Heart left ventricle (tissue), 16 donors: ENCODE results near the gene CAMTA2. TPM values are rescaled to one million over a fixed set of nuclear protein-coding genes. Genes with fewer than 3 reads are reported as not detected.

ENCODE experiments used
- ATAC-seq, 4 donors: fragments of 200-7000 bp; cut with Tn5 transposase; one replicate each; pipeline ENCODE4 v1.9.1; 2020 to 2022; ENCODE audit warnings: moderate library complexity in 4 of 4, mild to moderate bottlenecking in 3 of 4, moderate number of reproducible peaks in 1 of 4
- DNase-seq, 5 donors: peaks; one replicate each; pipeline ENCODE4 v3.0.0-alpha.2; 2020
- H3K27ac ChIP-seq, 12 donors: fragments of 200-600 bp; sonication (generic) in 4 of 12; one replicate each; pipeline versions ENCODE4 v1.5.0 to v1.8.0; 2016 to 2022; ENCODE audit warnings: mild to moderate bottlenecking in 2 of 12
- H3K27me3 ChIP-seq, 9 donors: fragments of 200-600 bp; sonication (generic) in 2 of 9; one replicate each; pipeline versions ENCODE4 v1.5.1 to v1.8.0; 2016 to 2022; ENCODE audit warnings: mild to moderate bottlenecking in 3 of 9
- H3K36me3 ChIP-seq, 9 donors: fragments of 200-600 bp; sonication (generic) in 2 of 9; one replicate each; pipeline versions ENCODE4 v1.5.0 to v1.8.0; 2018 to 2022; ENCODE audit warnings: mild to moderate bottlenecking in 2 of 9
- H3K4me1 ChIP-seq, 12 donors: fragments of 200-600 bp; sonication (generic) in 4 of 12; one replicate each; pipeline versions ENCODE4 v1.5.0 to v1.8.0; 2016 to 2022; ENCODE audit warnings: mild to moderate bottlenecking in 3 of 12
- H3K4me3 ChIP-seq, 12 donors: fragments of 200-600 bp; sonication (generic) in 4 of 12; one replicate each; pipeline versions ENCODE4 v1.5.0 to v1.8.0; 2017 to 2022; ENCODE audit warnings: mild to moderate bottlenecking in 9 of 12, moderate library complexity in 4 of 12
- H3K9me3 ChIP-seq, 12 donors: fragments of 200-600 bp; sonication (generic) in 4 of 12; one replicate each; pipeline versions ENCODE4 v1.5.0 to v1.8.0; 2016 to 2022; ENCODE audit warnings: mild to moderate bottlenecking in 1 of 12
- CTCF ChIP-seq, 12 donors: fragments of 200-600 bp; sonication (generic) in 4 of 12; IDR thresholded peaks; one replicate each; pipeline versions ENCODE4 v1.5.0 to v1.8.0; 2018 to 2022; ENCODE audit warnings: antibody characterized with exemption in 12 of 12, mild to moderate bottlenecking in 5 of 12
- POLR2A ChIP-seq, 2 donors: fragments of 450-650 bp; IDR thresholded peaks; one replicate each; pipeline ENCODE4 v1.6.1; 2017; ENCODE audit warnings: antibody characterized with exemption in 2 of 2, mild to moderate bottlenecking in 2 of 2, moderate library complexity in 2 of 2
- WGBS, 4 donors: extraction: QIAGEN DNeasy Blood & Tissue Kit in 2 of 4; methylation state at CpG; one replicate each; pipeline versions ENCODE4 v1.1.5 to v1.1.7; 2013 to 2018; 5-methylcytosine and 5-hydroxymethylcytosine counted together
- intact Hi-C, 10 donors: fragments of 100-400 bp; cut with DNase I; formaldehyde crosslinking; loops; one replicate each; pipeline versions ENCODE4 v1.11.1 to v1.14.2; 2022
- microRNA-seq, 4 donors: library from miRNA; unstranded; fragments of <30 nt; microRNA quantifications; one replicate each; pipeline versions ENCODE4 to v1.2.0, GENCODE V29; 2017 to 2020
- polyA plus RNA-seq, 2 donors: library from polyadenylated mRNA; stranded (reverse); fragments of 200-250 nt; gene quantifications; one replicate each; pipeline ENCODE4 v1.2.3, GENCODE V29; 2013
- total RNA-seq, 9 donors: library from RNA; depleted of rRNA in 2 of 9; stranded (reverse); fragments of >200 nt in 2 of 9; fragmentation: NEBNext Ultra II Directional in 3 of 9; extraction: Animal tissue kit (Norgen Biotek cat#: 25700) in 3 of 9; gene quantifications; one replicate each; pipeline versions ENCODE4 v1.1.0 to v1.2.4, GENCODE V29; 2016 to 2023
- donor health status: ischemic (EF 13 %, LVEDD 7.1; RV severe dilation, severe dysfunction).
- donor health status: healthy with polysubstance abuse.
- donor health status: DM: no; HTN: yes; CAD: no.
- donor health status: DM: no; HTN: no; CAD: no.
- donor health status: ischemic (EF 25% LVEDD 6.9; RV normal size, moderate dysfunction).
- donor health status: ischemic (EF 25% LVEDD 5.7; RV mildly dilated, moderate dysfunction).
- donor health status: healthy.
- donor health status: DM: yes; HTN: yes; CAD: no.
- donor health status: ischemic (EF 35%, LVEDD 5.7; RV mildly dilated, moderate dysfunction).
- donor health status: nonischemic (EF 11% LVEDD 7.7; RV severe dilation, severe dysfunction).
- donor health status: DM: yes; HTN: yes; CAD: no.
- donor health status: PGD.
- donor health status: ischemic (EF 29% LVEDD 5.4; RV normal size, mild dysfunction).
- donor health status: nonischemic (EF 23%, LVEDD 6.1; RV moderate dilation, normal function).

Gene CAMTA2
- total and polyA plus RNA-seq, 11 donors = 25.2 to 108 (median 33.7) TPM

- no peak for TF ChIP-seq CTCF (IDR thresholded peaks at IDR 0.05)
- TF ChIP-seq POLR2A (IDR thresholded peaks at IDR 0.05) = no peak
- intact Hi-C loops = no loop called here
- ATAC-seq (no peak), DNase-seq (no peak)
- H3K4me3 ChIP-seq = no peak overlapping the region
- no peak overlapping the region for H3K27ac ChIP-seq
- no peaks in the 10 kb centered on the region for H3K27me3 ChIP-seq
- H3K36me3 ChIP-seq = no peaks in the 10 kb centered on the region
- H3K4me1 ChIP-seq = peaks cover 0 to 9% (median 0%) of the 10 kb centered on the region in 12 donors
- 92 to 96% (median 94%) methylated on average over 4 of the region's 4 CpGs for WGBS, 4 donors
- no peaks in the 10 kb centered on the region for H3K9me3 ChIP-seq
These were observed 66.2 kb downstream of the CAMTA2 start for GRCh38 chr17:4921320-4921719.

- H3K27me3 ChIP-seq = no peaks in the 10 kb centered on the region
- DNase-seq (no peak), ATAC-seq (peak in 1 of 4 donors; percentile 18)
- H3K36me3 ChIP-seq = no peaks in the 10 kb centered on the region
- TF ChIP-seq CTCF (IDR thresholded peaks at IDR 0.05) (no peak), POLR2A (IDR thresholded peaks at IDR 0.05) (no peak)
- H3K4me1 ChIP-seq = peaks cover 0 to 9% (median 0%) of the 10 kb centered on the region in 12 donors
- H3K9me3 ChIP-seq = no peaks in the 10 kb centered on the region
- no peak overlapping the region for H3K27ac ChIP-seq
- no peak overlapping the region for H3K4me3 ChIP-seq
- 85 to 91% (median 89%) methylated on average over 10 of the region's 10 CpGs for WGBS, 4 donors
- intact Hi-C loops = no loop called here
These were observed 67.0 kb downstream of the CAMTA2 start for GRCh38 chr17:4920351-4921048.

- TF ChIP-seq POLR2A (IDR thresholded peaks at IDR 0.05) (no peak), CTCF (IDR thresholded peaks at IDR 0.05) (no peak)
- no peak overlapping the region for H3K4me3 ChIP-seq
- ATAC-seq = no peak
- H3K9me3 ChIP-seq = no peaks in the 10 kb centered on the region
- 69 to 72% (median 71%) methylated on average over 8 of the region's 8 CpGs for WGBS, 4 donors
- DNase-seq = no peak
- intact Hi-C loops = loop anchor here in 1 of 10 donors (5.0 kb wide), 1 partner anchor 53 kb away; no protein-coding TSS in a partner anchor
- no peaks in the 10 kb centered on the region for H3K36me3 ChIP-seq
- no peaks in the 10 kb centered on the region for H3K27me3 ChIP-seq
- peaks cover 0 to 9% (median 0%) of the 10 kb centered on the region in 12 donors for H3K4me1 ChIP-seq
- no peak overlapping the region for H3K27ac ChIP-seq
These were observed 67.9 kb downstream of the CAMTA2 start for GRCh38 chr17:4919511-4920047.

Small RNAs within 50 kb of the gene (microRNA-seq; reads per million reads assigned to microRNA genes)
- gene MIR6864 (0 to 1.0 (median 0.22) reads per million in 4 donors), gene MIR6865 (0 to 0.83 (median 0.26) reads per million in 4 donors)

Other genes with a start within 250 kb of the CAMTA2 start
- 1 to 10 TPM in 2 of 9 donors, under 1 TPM in 4, not detected in 3; 0.27 to 2.9 (median 0.44) TPM for gene ZMYND15, start 247.8 kb downstream of the CAMTA2 start, total RNA-seq
- gene ZMYND15, start 247.8 kb downstream of the CAMTA2 start, polyA plus RNA-seq = under 1 TPM; 0.14 to 0.30 TPM
- gene CXCL16, start 247.7 kb downstream of the CAMTA2 start, total RNA-seq = 10 to 100 TPM in 2 of 9 donors, 1 to 10 TPM in 7; 1.6 to 42.5 (median 4.5) TPM
- 1 to 10 TPM; 1.3 to 3.7 TPM for gene CXCL16, start 247.7 kb downstream of the CAMTA2 start, polyA plus RNA-seq
- not detected for gene TM4SF5, start 215.8 kb downstream of the CAMTA2 start, total RNA-seq
- gene TM4SF5, start 215.8 kb downstream of the CAMTA2 start, polyA plus RNA-seq = not detected
- gene VMO1, start 201.3 kb downstream of the CAMTA2 start, total RNA-seq = 1 to 10 TPM in 4 of 9 donors, under 1 TPM in 2, not detected in 3; 0.48 to 1.9 (median 1.1) TPM
- gene VMO1, start 201.3 kb downstream of the CAMTA2 start, polyA plus RNA-seq = 1 to 10 TPM in 1 of 2 donors, not detected in 1; 1.4 TPM
- gene GLTPD2, start 198.7 kb downstream of the CAMTA2 start, total RNA-seq = not detected
- gene GLTPD2, start 198.7 kb downstream of the CAMTA2 start, polyA plus RNA-seq = not detected
- gene PSMB6, start 191.5 kb downstream of the CAMTA2 start, total RNA-seq = 100 to 1,000 TPM; 143 to 320 (median 182) TPM
- gene PSMB6, start 191.5 kb downstream of the CAMTA2 start, polyA plus RNA-seq = 100 to 1,000 TPM; 263 to 320 TPM
- 10 to 100 TPM in 2 of 9 donors, 1 to 10 TPM in 7; 5.5 to 17.9 (median 8.5) TPM for gene PLD2, start 180.5 kb downstream of the CAMTA2 start, total RNA-seq
- 1 to 10 TPM; 5.3 to 8.6 TPM for gene PLD2, start 180.5 kb downstream of the CAMTA2 start, polyA plus RNA-seq
- gene MINK1, start 154.3 kb downstream of the CAMTA2 start, total RNA-seq = 10 to 100 TPM; 23.1 to 55.8 (median 36.0) TPM
- gene MINK1, start 154.3 kb downstream of the CAMTA2 start, polyA plus RNA-seq = 10 to 100 TPM; 24.8 to 28.4 TPM
- gene C17orf107, start 88.1 kb downstream of the CAMTA2 start, total RNA-seq = 1 to 10 TPM in 1 of 9 donors, under 1 TPM in 8; 0.07 to 1.3 (median 0.43) TPM
- under 1 TPM; 0.46 to 0.69 TPM for gene C17orf107, start 88.1 kb downstream of the CAMTA2 start, polyA plus RNA-seq
- gene CHRNE, start 84.6 kb downstream of the CAMTA2 start, total RNA-seq = 1 to 10 TPM in 2 of 9 donors, under 1 TPM in 7; 0.23 to 1.4 (median 0.48) TPM
- under 1 TPM; 0.27 to 0.71 TPM for gene CHRNE, start 84.6 kb downstream of the CAMTA2 start, polyA plus RNA-seq
- under 1 TPM in 3 of 9 donors, not detected in 6; 0.20 to 0.35 (median 0.25) TPM for gene GP1BA, start 55.4 kb downstream of the CAMTA2 start, total RNA-seq
- gene GP1BA, start 55.4 kb downstream of the CAMTA2 start, polyA plus RNA-seq = under 1 TPM; 0.06 to 0.19 TPM
- gene SLC25A11, start 47.6 kb downstream of the CAMTA2 start, total RNA-seq = 100 to 1,000 TPM; 146 to 282 (median 204) TPM
- 100 to 1,000 TPM; 136 to 168 TPM for gene SLC25A11, start 47.6 kb downstream of the CAMTA2 start, polyA plus RNA-seq
- gene RNF167, start 47.4 kb downstream of the CAMTA2 start, total RNA-seq = 100 to 1,000 TPM in 1 of 9 donors, 10 to 100 TPM in 8; 50.7 to 111 (median 79.6) TPM
- 100 to 1,000 TPM; 134 to 152 TPM for gene RNF167, start 47.4 kb downstream of the CAMTA2 start, polyA plus RNA-seq
- gene PFN1, start 39.1 kb downstream of the CAMTA2 start, total RNA-seq = 100 to 1,000 TPM; 145 to 608 (median 234) TPM
- 100 to 1,000 TPM; 177 to 982 TPM for gene PFN1, start 39.1 kb downstream of the CAMTA2 start, polyA plus RNA-seq
- 1,000 to 10,000 TPM in 2 of 9 donors, 100 to 1,000 TPM in 7; 383 to 1,354 (median 668) TPM for gene ENO3, start 36.6 kb downstream of the CAMTA2 start, total RNA-seq
- gene ENO3, start 36.6 kb downstream of the CAMTA2 start, polyA plus RNA-seq = 1,000 to 10,000 TPM in 1 of 2 donors, 100 to 1,000 TPM in 1; 253 to 1,459 TPM
- gene SPAG7, start 19.9 kb downstream of the CAMTA2 start, total RNA-seq = 100 to 1,000 TPM in 6 of 9 donors, 10 to 100 TPM in 3; 88.7 to 149 (median 125) TPM
- 100 to 1,000 TPM; 118 to 192 TPM for gene SPAG7, start 19.9 kb downstream of the CAMTA2 start, polyA plus RNA-seq
- 1 to 10 TPM in 8 of 9 donors, under 1 TPM in 1; 0.75 to 4.0 (median 2.7) TPM for gene INCA1, start 9.8 kb upstream of the CAMTA2 start, total RNA-seq
- 1 to 10 TPM in 1 of 2 donors, under 1 TPM in 1; 0.64 to 5.1 TPM for gene INCA1, start 9.8 kb upstream of the CAMTA2 start, polyA plus RNA-seq
- 100 to 1,000 TPM; 335 to 868 (median 539) TPM for gene KIF1C, start 10.3 kb upstream of the CAMTA2 start, total RNA-seq
- gene KIF1C, start 10.3 kb upstream of the CAMTA2 start, polyA plus RNA-seq = 100 to 1,000 TPM; 210 to 384 TPM
- under 1 TPM in 1 of 9 donors, not detected in 8; 0.12 TPM for gene SLC52A1, start 47.8 kb upstream of the CAMTA2 start, total RNA-seq
- not detected for gene SLC52A1, start 47.8 kb upstream of the CAMTA2 start, polyA plus RNA-seq
- gene ZFP3, start 90.8 kb upstream of the CAMTA2 start, total RNA-seq = 10 to 100 TPM in 5 of 9 donors, 1 to 10 TPM in 4; 4.6 to 14.5 (median 11.1) TPM
- gene ZFP3, start 90.8 kb upstream of the CAMTA2 start, polyA plus RNA-seq = 1 to 10 TPM; 4.0 to 4.9 TPM
- 1 to 10 TPM; 2.2 to 6.5 (median 4.4) TPM for gene ZNF232, start 124.2 kb upstream of the CAMTA2 start, total RNA-seq
- gene ZNF232, start 124.2 kb upstream of the CAMTA2 start, polyA plus RNA-seq = 1 to 10 TPM; 3.0 to 5.8 TPM
- gene USP6, start 128.4 kb upstream of the CAMTA2 start, total RNA-seq = 1 to 10 TPM in 1 of 9 donors, under 1 TPM in 6, not detected in 2; 0.05 to 1.6 (median 0.08) TPM
- under 1 TPM; 0.01 to 0.04 TPM for gene USP6, start 128.4 kb upstream of the CAMTA2 start, polyA plus RNA-seq
- gene ZNF594, start 204.2 kb upstream of the CAMTA2 start, total RNA-seq = 1 to 10 TPM; 3.5 to 9.3 (median 7.2) TPM
- gene ZNF594, start 204.2 kb upstream of the CAMTA2 start, polyA plus RNA-seq = 1 to 10 TPM; 3.2 to 3.3 TPM
- gene SCIMP, start 247.2 kb upstream of the CAMTA2 start, total RNA-seq = 10 to 100 TPM in 1 of 9 donors, 1 to 10 TPM in 2, under 1 TPM in 6; 0.25 to 17.2 (median 0.72) TPM
- under 1 TPM; 0.11 to 0.98 TPM for gene SCIMP, start 247.2 kb upstream of the CAMTA2 start, polyA plus RNA-seq